Kidney (tissue), 14 donors: ENCODE results near the gene ARID3A. TPM values are rescaled to one million over a fixed set of nuclear protein-coding genes. Genes with fewer than 3 reads are reported as not detected.
A peak's percentile ranks its signal among the peaks of the same experiment; 100 is the strongest.

Experiments
- DNase-seq, 5 donors: peaks; one replicate each; pipeline ENCODE4 v3.0.0-alpha.2; 2013 to 2020
- FAIRE-seq: peaks from 2 replicates; lab custom pipeline; 2012; peaks lifted over from hg19 to GRCh38; lab: Jason Lieb, UNC
- H3K27ac ChIP-seq, 2 donors: one replicate each; pipeline ENCODE4 v1.7.0; 2013; ENCODE audit warnings: low read depth in 2 of 2, low read length in 2 of 2, inconsistent platforms in 1 of 2
- H3K27me3 ChIP-seq: one replicate; pipeline ENCODE4 v1.7.1; 2013; ENCODE audit warnings: low read length, inconsistent platforms; ENCODE audit not compliant: control insufficient read depth, insufficient read depth
- H3K36me3 ChIP-seq, 3 donors: one replicate each; pipeline versions ENCODE4 v1.7.0 to v1.7.1; 2013; ENCODE audit warnings: low read length in 3 of 3, control low read depth in 1 of 3, inconsistent platforms in 1 of 3; ENCODE audit not compliant: insufficient read depth in 3 of 3, control insufficient read depth in 2 of 3
- H3K4me1 ChIP-seq, 3 donors: one replicate each; pipeline versions ENCODE4 v1.7.0 to v1.7.1; 2013; ENCODE audit warnings: low read length in 3 of 3, inconsistent platforms in 1 of 3, low read depth in 1 of 3; ENCODE audit not compliant: control insufficient read depth in 2 of 3, insufficient read depth in 2 of 3
- H3K4me3 ChIP-seq, 3 donors: one replicate each; pipeline versions ENCODE4 v1.7.0 to v1.8.1; 2013; ENCODE audit warnings: low read length in 3 of 3, control low read depth in 1 of 3, inconsistent platforms in 1 of 3
- H3K9ac ChIP-seq, 3 donors: one replicate each; pipeline versions ENCODE4 v1.7.0 to v1.7.1; 2013; ENCODE audit warnings: low read length in 3 of 3, control low read depth in 1 of 3, inconsistent platforms in 1 of 3
- H3K9me3 ChIP-seq, 3 donors: one replicate each; pipeline versions ENCODE4 v1.7.0 to v1.7.1; 2013; ENCODE audit warnings: low read length in 3 of 3, control low read depth in 1 of 3, inconsistent platforms in 1 of 3; ENCODE audit not compliant: control insufficient read depth in 2 of 3, insufficient read depth in 1 of 3
- intact Hi-C: fragments of 100-400 bp; cut with DNase I; formaldehyde crosslinking; loops from one replicate; pipeline ENCODE4 v1.11.1; 2022
- polyA plus RNA-seq: library from polyadenylated mRNA; stranded (reverse); fragments of 350-450 nt; fragmentation: Illumina TruSeq; extraction: RNeasy Lipid Tissue Mini Kit (QIAGEN cat#74804); gene quantifications from one replicate; pipeline ENCODE4 v1.2.3, GENCODE V29; 2014; ENCODE audit warnings: low read depth, low replicate concordance; ENCODE audit not compliant: insufficient read depth
- total RNA-seq: library from RNA; stranded (reverse); fragmentation: NEBNext Ultra II Directional; extraction: Animal tissue kit (Norgen Biotek cat#: 25700); gene quantifications from one replicate; pipeline ENCODE4 v1.2.1, GENCODE V29; 2021
- TF ChIP-seq, protein P1 (sequence below): IDR thresholded peaks from 3 replicates; pipeline ENCODE4 v1.5.1; 2012; ENCODE audit warnings: mild to moderate bottlenecking, moderate library complexity, borderline replicate concordance; ENCODE audit not compliant: insufficient read depth; ENCODE audit errors: extremely low read depth
- donor health status: control.
- donor health status: control.
- donor health status: control.
- donor health status: control.
- donor health status: control.
- donor health status: DM: yes; HTN: yes; CAD: no.
- donor health status: Normal renal cell carcinoma (clear cell type).

Gene ARID3A
- total and polyA plus RNA-seq, 2 donors from 2014 or later: 5.6 to 16.9 TPM

DNA sequence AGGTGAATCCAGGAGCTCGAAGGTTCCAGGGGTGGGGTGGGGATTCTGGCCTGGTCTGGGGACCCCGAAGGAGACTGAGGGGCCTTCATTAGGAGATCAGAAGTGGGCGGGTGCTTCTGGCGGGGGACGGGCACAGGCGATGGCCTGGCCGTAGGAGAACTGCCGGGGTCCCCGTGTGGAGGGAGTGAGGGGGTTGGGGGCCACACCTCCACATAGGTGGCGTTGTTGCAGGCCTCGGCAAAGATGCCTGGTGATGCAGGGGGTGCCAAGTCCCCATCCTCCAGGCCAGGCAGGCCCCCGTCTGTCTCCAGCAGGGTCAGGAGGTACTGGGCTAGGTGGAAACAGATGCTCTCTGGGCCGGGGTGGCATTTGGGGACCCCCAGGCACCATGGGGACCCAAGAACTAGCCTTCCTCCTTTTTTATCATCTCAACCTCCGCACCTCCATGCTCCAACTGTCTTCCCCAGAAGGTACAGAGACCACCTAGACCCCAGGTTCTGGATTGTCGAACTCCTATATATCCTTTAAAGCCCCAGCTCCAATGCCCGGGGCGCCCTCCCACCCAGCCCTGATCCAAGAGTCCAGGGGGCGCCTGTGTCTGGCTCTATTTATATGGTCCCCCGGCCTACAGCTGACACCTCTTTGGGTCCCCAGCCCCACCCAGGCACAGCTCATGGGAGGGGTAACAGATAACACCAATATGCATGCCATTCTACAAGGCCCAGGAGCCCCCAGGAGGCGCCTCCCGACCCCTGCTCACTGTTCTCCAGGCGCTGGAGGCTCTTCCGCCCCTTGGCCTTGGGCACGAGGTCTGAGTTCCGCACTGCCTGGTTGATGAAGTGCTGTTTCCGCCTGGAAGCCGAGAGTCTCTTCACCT, 24.4 kb upstream of the ARID3A start:
- H3K9me3 ChIP-seq: no peaks in the 10 kb centered on the region
- FAIRE-seq: no peak
- DNase-seq: peak in 1 of 5 donors; percentile 56
- no peaks in the 10 kb centered on the region for H3K4me1 ChIP-seq
- TF ChIP-seq, protein P1, sequence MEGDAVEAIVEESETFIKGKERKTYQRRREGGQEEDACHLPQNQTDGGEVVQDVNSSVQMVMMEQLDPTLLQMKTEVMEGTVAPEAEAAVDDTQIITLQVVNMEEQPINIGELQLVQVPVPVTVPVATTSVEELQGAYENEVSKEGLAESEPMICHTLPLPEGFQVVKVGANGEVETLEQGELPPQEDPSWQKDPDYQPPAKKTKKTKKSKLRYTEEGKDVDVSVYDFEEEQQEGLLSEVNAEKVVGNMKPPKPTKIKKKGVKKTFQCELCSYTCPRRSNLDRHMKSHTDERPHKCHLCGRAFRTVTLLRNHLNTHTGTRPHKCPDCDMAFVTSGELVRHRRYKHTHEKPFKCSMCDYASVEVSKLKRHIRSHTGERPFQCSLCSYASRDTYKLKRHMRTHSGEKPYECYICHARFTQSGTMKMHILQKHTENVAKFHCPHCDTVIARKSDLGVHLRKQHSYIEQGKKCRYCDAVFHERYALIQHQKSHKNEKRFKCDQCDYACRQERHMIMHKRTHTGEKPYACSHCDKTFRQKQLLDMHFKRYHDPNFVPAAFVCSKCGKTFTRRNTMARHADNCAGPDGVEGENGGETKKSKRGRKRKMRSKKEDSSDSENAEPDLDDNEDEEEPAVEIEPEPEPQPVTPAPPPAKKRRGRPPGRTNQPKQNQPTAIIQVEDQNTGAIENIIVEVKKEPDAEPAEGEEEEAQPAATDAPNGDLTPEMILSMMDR: no peak
- no peaks in the 10 kb centered on the region for H3K27me3 ChIP-seq
- no peak overlapping the region for H3K4me3 ChIP-seq
- H3K27ac ChIP-seq: no peak overlapping the region
- intact Hi-C loops: no loop called here
- no peak overlapping the region for H3K9ac ChIP-seq
- H3K36me3 ChIP-seq: no peaks in the 10 kb centered on the region

DNA sequence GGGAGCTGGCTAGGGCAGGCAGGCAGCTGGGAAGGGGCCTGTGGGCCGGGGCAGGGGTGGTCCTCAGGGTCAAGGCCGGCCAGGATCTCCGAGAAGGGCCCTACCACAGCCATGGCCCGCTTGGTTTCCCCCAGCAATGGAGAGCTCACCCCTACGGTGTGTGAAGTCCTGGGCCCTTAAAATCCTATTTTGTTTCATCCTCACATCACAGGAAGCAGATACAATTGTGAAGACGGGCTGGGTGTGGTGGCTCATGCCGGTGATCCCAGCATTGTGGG, 23.8 kb upstream of the ARID3A start:
- Histone ChIP-seq H3K36me3 (no peaks in the 10 kb centered on the region), H3K9me3 (no peaks in the 10 kb centered on the region), H3K27me3 (no peaks in the 10 kb centered on the region), H3K27ac (no peak overlapping the region), H3K9ac (no peak overlapping the region), H3K4me3 (no peak overlapping the region), H3K4me1 (no peaks in the 10 kb centered on the region)
- intact Hi-C loops: no loop called here
- TF ChIP-seq, protein P1: no peak
- DNase-seq (peak in 1 of 5 donors; percentile 35), FAIRE-seq (no peak)

DNA sequence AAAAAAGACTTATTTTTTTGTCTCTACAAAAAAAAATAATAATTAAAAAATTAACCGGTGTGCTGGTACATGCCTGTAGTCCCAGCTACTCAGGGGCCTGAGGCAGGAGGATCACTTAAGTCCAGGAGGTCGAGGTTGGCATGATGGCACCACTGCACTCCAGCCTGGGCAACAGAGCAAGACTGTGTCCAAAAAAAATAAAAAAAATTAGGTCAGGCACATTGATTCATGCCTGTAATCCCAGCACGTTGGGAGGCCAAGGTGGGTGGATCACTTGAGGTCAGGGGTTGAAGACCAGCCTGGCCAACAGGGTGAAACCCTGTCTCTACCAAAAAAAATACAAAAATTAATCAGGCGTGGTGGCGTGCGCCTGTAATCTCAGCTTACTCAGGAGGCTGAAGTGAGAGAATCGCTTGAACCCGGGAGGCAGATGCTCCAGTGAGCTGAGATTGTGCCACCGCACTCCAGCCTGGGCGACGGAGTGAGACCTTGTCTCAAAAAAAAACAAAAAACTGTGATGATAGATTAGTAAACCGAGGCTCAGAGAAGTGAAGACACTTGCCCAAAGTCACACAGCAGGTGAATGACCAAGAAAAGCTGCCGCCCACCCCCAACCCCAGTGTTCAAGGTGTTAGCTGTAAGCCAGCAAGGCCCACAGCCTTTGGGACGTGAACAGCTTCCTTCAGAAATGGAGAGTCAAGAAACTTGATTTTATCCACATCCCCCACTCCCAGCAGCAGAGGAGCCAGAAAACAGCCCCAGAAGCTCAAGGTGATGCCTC, 23.2 kb upstream of the ARID3A start:
- no peaks in the 10 kb centered on the region for H3K9me3 ChIP-seq
- FAIRE-seq: no peak
- no peak overlapping the region for H3K27ac ChIP-seq
- H3K4me1 ChIP-seq: no peaks in the 10 kb centered on the region
- no peaks in the 10 kb centered on the region for H3K27me3 ChIP-seq
- DNase-seq: peak in 1 of 5 donors; percentile 43
- TF ChIP-seq, protein P1: no peak
- no peak overlapping the region for H3K4me3 ChIP-seq
- H3K36me3 ChIP-seq: no peaks in the 10 kb centered on the region
- intact Hi-C loops: no loop called here
- no peak overlapping the region for H3K9ac ChIP-seq
